ENCODE data around the gene HS2ST1.

The HS2ST1 gene

DNA sequence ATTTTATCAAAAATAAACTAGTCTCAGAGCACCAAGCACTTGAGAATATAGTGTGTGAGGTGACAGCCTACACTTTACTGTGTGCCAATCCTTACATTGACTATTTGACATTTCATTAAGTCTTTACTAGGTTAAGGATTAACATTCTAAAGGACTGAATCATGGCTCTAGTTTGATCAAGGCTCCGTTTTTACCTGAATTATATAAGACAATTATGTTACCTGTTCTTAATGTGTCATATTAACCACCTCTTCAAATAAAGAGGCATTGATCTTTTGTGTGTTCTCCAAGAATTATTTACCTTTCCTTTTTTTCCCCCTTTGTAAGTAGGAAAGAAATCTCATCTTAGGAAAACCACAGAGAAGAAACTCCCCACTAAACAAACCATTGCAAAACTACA, 189.7 kb downstream of the HS2ST1 start:
- no peak for TF ChIP-seq CTCF (IDR thresholded peaks at IDR 0.05)

DNA sequence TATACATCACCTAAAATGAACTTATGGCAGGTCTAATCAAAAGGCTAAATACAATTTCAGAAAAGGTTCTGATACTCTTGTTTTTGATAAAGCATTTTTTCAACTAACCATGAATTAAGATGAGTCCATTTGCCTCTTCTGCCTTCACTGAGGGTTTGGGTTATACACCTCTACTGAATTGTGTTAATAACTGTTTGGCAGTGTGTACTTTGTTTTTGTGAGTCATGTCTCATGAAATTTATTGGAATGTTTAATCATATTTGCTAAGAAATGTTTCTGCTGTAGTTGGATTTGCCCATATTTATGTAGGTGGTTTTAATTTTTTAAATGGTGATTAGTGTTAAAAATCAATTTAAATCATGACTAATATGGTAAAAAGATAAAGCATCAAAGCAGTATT, 190.5 kb downstream of the HS2ST1 start:
- TF ChIP-seq CTCF (IDR thresholded peaks at IDR 0.05): no peak
- Histone ChIP-seq H3K4me1 (ENCODE audit: control insufficient read depth in 1 of 2, insufficient read depth in 1 of 2, low read depth in 1 of 2, low read length in 1 of 2) (no peaks in the 10 kb centered on the region), H3K4me3 (ENCODE audit: low read depth in 1 of 2, low read length in 1 of 2) (no peak overlapping the region), H3K27ac (no peak overlapping the region), H3K9me3 (no peaks in the 10 kb centered on the region), H3K36me3 (no peaks in the 10 kb centered on the region), H3K27me3 (no peaks in the 10 kb centered on the region)

More for the DNA sequence above, 189.7 kb downstream of the HS2ST1 start:
- no peaks in the 10 kb centered on the region for H3K9me3 ChIP-seq
- H3K27ac ChIP-seq: no peak overlapping the region
- H3K36me3 ChIP-seq: no peaks in the 10 kb centered on the region
- no peak overlapping the region for H3K4me3 ChIP-seq (ENCODE audit: low read depth in 1 of 2, low read length in 1 of 2)
- no peaks in the 10 kb centered on the region for H3K4me1 ChIP-seq (ENCODE audit: control insufficient read depth in 1 of 2, insufficient read depth in 1 of 2, low read depth in 1 of 2, low read length in 1 of 2)
- H3K27me3 ChIP-seq: no peaks in the 10 kb centered on the region

- no peak for TF ChIP-seq CTCF (IDR thresholded peaks at IDR 0.05)
- no peaks in the 10 kb centered on the region for H3K27me3 ChIP-seq
- no peaks in the 10 kb centered on the region for H3K4me1 ChIP-seq (ENCODE audit: control insufficient read depth in 1 of 2, insufficient read depth in 1 of 2, low read depth in 1 of 2, low read length in 1 of 2)
- no peak overlapping the region for H3K4me3 ChIP-seq (ENCODE audit: low read depth in 1 of 2, low read length in 1 of 2)
- no peak overlapping the region for H3K27ac ChIP-seq
- H3K9me3 ChIP-seq: no peaks in the 10 kb centered on the region
- H3K36me3 ChIP-seq: no peaks in the 10 kb centered on the region
These were observed 191.7 kb downstream of the HS2ST1 start for GRCh38 chr1:87106144-87106543.

- Histone ChIP-seq H3K4me1 (ENCODE audit: control insufficient read depth in 1 of 2, insufficient read depth in 1 of 2, low read depth in 1 of 2, low read length in 1 of 2) (no peaks in the 10 kb centered on the region), H3K4me3 (ENCODE audit: low read depth in 1 of 2, low read length in 1 of 2) (no peak overlapping the region), H3K27me3 (no peaks in the 10 kb centered on the region), H3K27ac (no peak overlapping the region), H3K9me3 (no peaks in the 10 kb centered on the region), H3K36me3 (no peaks in the 10 kb centered on the region)
- no peak for TF ChIP-seq CTCF (IDR thresholded peaks at IDR 0.05)
These were observed 192.4 kb downstream of the HS2ST1 start for GRCh38 chr1:87106867-87107266.

DNA sequence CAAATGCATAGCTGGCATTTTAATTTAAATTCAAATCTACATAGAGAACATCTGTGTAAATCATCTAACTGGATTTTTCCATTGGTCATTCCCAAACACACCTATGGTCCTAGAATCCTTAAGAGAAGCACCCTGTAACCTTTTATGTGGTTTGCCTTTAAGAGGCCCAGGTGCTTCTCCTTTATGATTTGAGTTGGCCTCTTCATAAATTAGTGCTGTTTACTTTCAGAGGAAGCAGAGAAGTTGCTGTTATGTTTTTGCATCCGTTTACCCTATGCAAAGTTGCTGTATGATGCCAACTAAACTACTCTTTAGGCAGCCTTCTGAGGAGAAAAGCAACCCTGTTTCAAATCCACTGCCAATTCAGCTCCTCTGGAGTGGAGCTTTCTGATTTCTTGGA, 193.8 kb downstream of the HS2ST1 start:
- H3K36me3 ChIP-seq: no peaks in the 10 kb centered on the region
- H3K4me3 ChIP-seq (ENCODE audit: low read depth in 1 of 2, low read length in 1 of 2): no peak overlapping the region
- H3K9me3 ChIP-seq: no peaks in the 10 kb centered on the region
- no peak overlapping the region for H3K27ac ChIP-seq
- no peaks in the 10 kb centered on the region for H3K4me1 ChIP-seq (ENCODE audit: control insufficient read depth in 1 of 2, insufficient read depth in 1 of 2, low read depth in 1 of 2, low read length in 1 of 2)
- H3K27me3 ChIP-seq: no peaks in the 10 kb centered on the region
- TF ChIP-seq CTCF (IDR thresholded peaks at IDR 0.05): no peak

DNA sequence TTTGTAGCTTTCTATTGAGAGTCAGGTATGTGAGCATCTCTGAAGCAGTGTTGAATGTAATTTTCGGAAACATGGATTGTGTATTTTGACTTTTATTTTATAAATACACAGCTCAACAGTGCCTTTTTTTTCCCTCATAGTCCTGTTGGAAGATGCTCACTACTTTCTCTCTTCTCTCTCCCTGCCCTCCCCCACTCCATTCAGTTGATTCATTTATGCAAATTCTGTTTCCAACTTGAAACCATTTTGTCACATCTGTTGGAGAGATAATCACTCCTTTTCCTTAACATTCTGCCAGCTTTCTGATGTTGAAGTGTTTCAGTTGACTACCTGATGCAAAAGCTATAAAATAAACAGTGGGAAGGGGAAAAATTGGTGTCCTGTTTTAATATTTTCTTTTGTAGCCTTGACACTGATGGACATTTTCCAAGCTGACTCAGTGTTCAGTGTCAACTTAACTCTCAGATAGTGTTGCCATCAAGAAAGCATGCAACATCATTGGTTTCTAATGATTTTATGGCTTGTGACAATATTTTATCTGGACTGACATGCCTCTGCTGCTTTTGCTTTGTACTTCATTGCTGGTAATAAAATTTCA, 194.5 kb downstream of the HS2ST1 start:
- TF ChIP-seq CTCF (IDR thresholded peaks at IDR 0.05): no peak
- Histone ChIP-seq H3K9me3 (no peaks in the 10 kb centered on the region), H3K27ac (no peak overlapping the region), H3K36me3 (no peaks in the 10 kb centered on the region), H3K27me3 (no peaks in the 10 kb centered on the region), H3K4me1 (ENCODE audit: control insufficient read depth in 1 of 2, insufficient read depth in 1 of 2, low read depth in 1 of 2, low read length in 1 of 2) (no peaks in the 10 kb centered on the region), H3K4me3 (ENCODE audit: low read depth in 1 of 2, low read length in 1 of 2) (no peak overlapping the region)
